OCI-LY7 (cell line): ENCODE measurements around the gene HSBP1L1. TPM values are rescaled to one million over a fixed set of nuclear protein-coding genes. Genes with fewer than 3 reads are reported as not detected.

Experiments used
- BruUV-seq: library from RNA; stranded (reverse); fragments of 400-500 nt; replicated peaks from 2 replicates; lab custom pipeline; 2021; lab: Mats Ljungman, UMichigan
- CTCF ChIA-PET: fragments of 300-600 bp; sonication (Branson Sonifier 250); formaldehyde crosslinking; loops from one replicate; lab custom pipeline; 2022; ENCODE audit warnings: antibody characterized with exemption; ENCODE audit not compliant: unreplicated experiment; lab: Charles Lee
- POLR2A ChIA-PET: fragments of 300-600 bp; sonication (Branson Sonifier 250); formaldehyde crosslinking; loops from one replicate; lab custom pipeline; 2022; ENCODE audit warnings: antibody characterized with exemption; lab: Charles Lee
- DNase-seq: peaks from one replicate; pipeline ENCODE4 v3.0.0-alpha.2; 2015; ENCODE audit warnings: low spot score
- H2AFZ ChIP-seq: fragments of 200-600 bp; sonication (generic), shearing (Covaris generic); 2 replicates; pipeline ENCODE4 v1.6.1; 2014; ENCODE audit warnings: mild to moderate bottlenecking, antibody characterized with exemption, low read length, moderate library complexity
- H3K27ac ChIP-seq: fragments of 200-600 bp; sonication (generic); 2 replicates; pipeline ENCODE4 v1.5.1; 2014; ENCODE audit warnings: mixed run types, low read depth, mild to moderate bottlenecking, moderate library complexity, low read length, inconsistent platforms; ENCODE audit not compliant: poor library complexity, severe bottlenecking
- H3K36me3 ChIP-seq: fragments of 200-600 bp; sonication (generic); 2 replicates; pipeline ENCODE4 v1.6.1; 2014; ENCODE audit warnings: mild to moderate bottlenecking, antibody characterized with exemption, low read length, moderate library complexity, mixed read lengths; ENCODE audit not compliant: insufficient read depth
- H3K4me1 ChIP-seq: fragments of 200-600 bp; sonication (generic); 2 replicates; pipeline ENCODE4 v1.5.1; 2014; ENCODE audit warnings: mild to moderate bottlenecking, low read length; ENCODE audit not compliant: insufficient read depth, poor library complexity, severe bottlenecking
- H3K4me2 ChIP-seq: fragments of 200-600 bp; sonication (generic); 2 replicates; pipeline ENCODE4 v1.6.1; 2014; ENCODE audit warnings: mild to moderate bottlenecking, low read length
- H3K4me3 ChIP-seq: fragments of 200-600 bp; sonication (generic); 2 replicates; pipeline ENCODE4 v1.5.1; 2014; ENCODE audit warnings: mild to moderate bottlenecking, low read depth, low read length; ENCODE audit not compliant: poor library complexity, severe bottlenecking
- H3K79me2 ChIP-seq: fragments of 200-600 bp; sonication (generic); 2 replicates; pipeline ENCODE4 v1.6.1; 2016; ENCODE audit warnings: low read depth, mild to moderate bottlenecking, low read length, moderate library complexity, mixed read lengths; ENCODE audit not compliant: insufficient read depth
- H3K9me2 ChIP-seq: fragments of 200-600 bp; sonication (generic); 2 replicates; pipeline ENCODE4 v1.6.1; 2016; ENCODE audit warnings: mild to moderate bottlenecking, low read length, mixed read lengths; ENCODE audit not compliant: insufficient read depth
- H3K9me3 ChIP-seq: fragments of 200-600 bp; sonication (generic); 2 replicates; pipeline ENCODE4 v1.6.1; 2014; ENCODE audit warnings: mild to moderate bottlenecking, mixed run types, low read length, mixed read lengths
- H4K20me1 ChIP-seq: fragments of 200-600 bp; sonication (generic); 2 replicates; pipeline ENCODE4 v1.6.1; 2014; ENCODE audit warnings: mild to moderate bottlenecking, antibody characterized with exemption, low read length, moderate library complexity, mixed read lengths; ENCODE audit not compliant: insufficient read depth
- CTCF ChIP-seq: fragments of 200-600 bp; sonication (generic); conservative IDR thresholded peaks from 2 replicates; pipeline ENCODE4 v1.5.1; 2014; ENCODE audit warnings: mild to moderate bottlenecking, antibody characterized with exemption, low read length, moderate library complexity, mixed read lengths
- EZH2phosphoT487 ChIP-seq: fragments of 200-600 bp; sonication (generic); IDR thresholded peaks from 2 replicates; pipeline ENCODE4 v1.6.1; 2018; ENCODE audit warnings: low read depth, borderline replicate concordance, mild to moderate bottlenecking, mixed run types, antibody characterized with exemption, low read length, moderate library complexity, mixed read lengths
- intact Hi-C: fragments of 100-400 bp; cut with micrococcal nuclease; formaldehyde crosslinking; loops from one replicate; pipeline ENCODE4 v1.10.0; 2022; ENCODE audit not compliant: unreplicated experiment
- total RNA-seq, 2 experiments: library from RNA; depleted of rRNA in 1 of 2; stranded (reverse); fragments of >200 nt in 1 of 2; shearing (Covaris generic) in 1 of 2; gene quantifications; 2 replicates each; pipeline ENCODE4 v1.2.3, GENCODE V29; 2014 to 2022

The HSBP1L1 gene
- total RNA-seq, 2 experiments from 2014 or later, result not detected

DNA sequence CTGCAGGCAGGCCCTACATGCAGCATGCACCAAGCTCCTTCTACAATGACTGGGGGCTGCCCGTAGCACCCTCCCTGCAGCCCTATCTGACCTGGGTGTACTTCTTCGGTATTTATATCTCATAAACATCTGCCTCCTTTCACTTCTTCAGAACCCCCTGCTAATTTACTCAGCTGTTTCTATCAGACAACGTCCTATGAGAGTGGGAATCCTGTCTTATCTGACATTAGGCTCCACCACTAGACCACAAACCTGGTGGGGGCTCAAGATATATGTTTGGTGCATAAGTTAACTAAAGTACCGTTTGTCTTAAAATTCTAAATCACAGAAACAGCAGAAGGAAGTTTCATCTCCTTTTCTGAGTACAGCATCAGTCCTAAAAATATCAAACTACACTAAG is 10.6 kb downstream of the HSBP1L1 start:
- ChIA-PET CTCF (no interaction called here), POLR2A (interaction anchor here (0.5 kb wide), 1 partner anchor 20 kb away, joined by 4 read pairs; no protein-coding TSS in a partner anchor)
- Histone ChIP-seq H3K36me3 (peaks cover 76% of the 10 kb centered on the region), H2AFZ (no peak overlapping the region), H3K4me1 (no peaks in the 10 kb centered on the region), H3K4me3 (no peak overlapping the region), H3K27ac (no peak overlapping the region), H3K79me2 (peaks cover 52% of the 10 kb centered on the region), H4K20me1 (peaks cover 7% of the 10 kb centered on the region; the same call in 1 of the 2 replicates), H3K4me2 (no peak overlapping the region), H3K9me2 (no peaks in the 10 kb centered on the region), H3K9me3 (no peaks in the 10 kb centered on the region)
- BruUV-seq, result no TSS peak
- no peak for DNase-seq
- TF ChIP-seq EZH2phosphoT487 (no peak), CTCF (no peak)
- intact Hi-C loops, result no loop called here

DNA sequence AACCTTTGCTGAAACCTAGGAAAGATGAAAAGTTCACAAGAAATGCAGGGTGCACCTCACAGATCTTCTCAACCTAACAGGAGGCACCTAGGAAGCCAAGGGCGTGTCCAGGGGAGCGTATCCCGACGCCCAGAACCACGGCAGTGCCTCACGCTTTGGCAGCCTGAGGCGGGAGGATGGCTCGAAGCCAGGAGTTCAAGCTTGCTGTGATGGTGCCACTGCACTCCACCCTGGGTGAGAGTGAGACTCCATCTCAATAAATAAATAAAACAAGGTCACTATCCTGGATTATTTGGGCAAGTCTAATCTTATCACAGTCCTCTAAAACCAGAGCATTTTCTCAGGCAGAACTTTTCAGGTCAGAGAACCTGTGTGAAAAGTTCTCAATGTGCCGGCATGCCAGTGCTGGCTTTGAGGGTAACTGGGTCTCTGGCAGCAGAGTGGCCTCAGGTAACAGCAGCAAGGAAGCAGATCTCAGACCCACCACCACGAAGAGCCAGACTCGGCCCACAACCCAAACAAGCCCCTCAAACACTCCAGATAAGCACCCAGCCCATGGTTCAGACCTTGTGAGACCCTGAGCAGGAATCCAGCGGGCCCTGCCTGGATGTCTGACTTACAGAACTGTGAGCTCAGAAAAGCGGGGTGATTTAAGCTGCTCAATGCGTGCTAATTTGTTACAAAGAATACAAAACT is 11.7 kb downstream of the HSBP1L1 start:
- H3K4me1 ChIP-seq, result no peaks in the 10 kb centered on the region
- no peak overlapping the region for H2AFZ ChIP-seq
- no peak for TF ChIP-seq CTCF
- TF ChIP-seq EZH2phosphoT487, result no peak
- no TSS peak for BruUV-seq
- no peak overlapping the region for H3K4me3 ChIP-seq
- DNase-seq, result no peak
- ChIA-PET CTCF (no interaction called here), POLR2A (interaction anchor here (1.3 to 1.6 kb wide), 2 partner anchors 9 to 11 kb away, joined by 4 read pairs; no protein-coding TSS in a partner anchor)
- H3K36me3 ChIP-seq, result peaks cover 68% of the 10 kb centered on the region
- peaks cover 12% of the 10 kb centered on the region for H4K20me1 ChIP-seq
- H3K9me2 ChIP-seq, result no peaks in the 10 kb centered on the region
- peaks cover 63% of the 10 kb centered on the region for H3K79me2 ChIP-seq
- intact Hi-C loops, result no loop called here
- H3K27ac ChIP-seq, result no peak overlapping the region
- no peak overlapping the region for H3K4me2 ChIP-seq
- H3K9me3 ChIP-seq, result no peaks in the 10 kb centered on the region

DNA sequence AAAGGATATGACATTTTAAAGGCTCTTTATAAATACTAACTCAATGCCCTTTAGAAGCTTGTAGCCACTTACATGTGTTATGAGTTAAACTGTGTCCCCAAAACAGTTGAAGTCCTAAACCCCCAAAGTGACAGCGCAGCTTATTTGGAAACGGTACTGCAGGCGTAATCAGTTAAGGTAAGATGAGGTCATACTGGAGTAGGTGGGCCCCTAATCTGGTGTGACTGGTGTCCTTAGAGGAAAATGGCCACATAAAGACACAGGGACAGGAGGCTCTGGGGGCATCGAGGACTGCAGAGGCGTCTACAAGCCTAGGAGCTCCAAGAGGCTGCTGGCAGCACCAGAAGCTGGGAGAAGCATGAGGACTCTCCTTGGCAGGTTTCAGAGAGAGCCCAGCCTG is 15.4 kb downstream of the HSBP1L1 start:
- CTCF ChIA-PET, result no interaction called here
- H3K4me2 ChIP-seq, result no peak overlapping the region
- no peaks in the 10 kb centered on the region for H3K9me2 ChIP-seq
- POLR2A ChIA-PET, result no interaction called here
- peaks cover 98% of the 10 kb centered on the region for H3K79me2 ChIP-seq
- H2AFZ ChIP-seq, result no peak overlapping the region
- DNase-seq, result no peak
- no peak overlapping the region for H3K27ac ChIP-seq
- no peak overlapping the region for H3K4me3 ChIP-seq
- peaks cover 67% of the 10 kb centered on the region for H3K36me3 ChIP-seq
- no peaks in the 10 kb centered on the region for H3K4me1 ChIP-seq
- no TSS peak for BruUV-seq
- peaks cover 15% of the 10 kb centered on the region for H4K20me1 ChIP-seq
- intact Hi-C loops, result no loop called here
- TF ChIP-seq CTCF, result no peak
- no peak for TF ChIP-seq EZH2phosphoT487
- no peaks in the 10 kb centered on the region for H3K9me3 ChIP-seq
